ENCODE results near the gene MAP3K15.

MAP3K15 gene

DNA sequence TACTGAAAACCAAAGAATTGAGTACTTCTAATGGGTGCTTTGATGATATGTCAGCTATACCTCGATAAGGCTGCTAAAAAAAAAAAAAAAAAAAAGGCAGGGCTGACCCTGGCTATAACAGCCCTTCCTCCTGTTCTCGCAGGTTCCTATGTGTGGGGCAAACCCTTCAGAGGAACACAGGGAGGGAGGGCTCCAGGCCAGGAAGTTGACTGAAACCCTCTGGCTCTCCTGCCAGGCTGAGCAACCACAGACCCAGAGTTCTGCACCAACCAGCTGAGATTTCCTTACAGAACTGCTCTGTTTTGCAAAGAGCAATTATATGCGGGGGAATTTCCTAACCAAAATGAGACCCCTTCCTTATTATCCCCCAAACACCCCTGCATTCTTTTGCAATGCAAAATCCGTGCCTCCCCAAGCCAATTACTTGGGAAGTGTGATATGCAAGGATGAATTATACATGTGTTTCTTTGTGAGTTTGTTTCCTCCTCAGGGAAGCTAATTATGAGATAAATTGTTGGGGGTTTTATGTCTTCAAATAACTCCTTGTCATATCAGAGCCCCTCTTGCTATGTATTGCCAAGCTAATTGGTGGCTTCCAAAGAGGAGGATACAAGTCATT is 126.0 kb downstream of the MAP3K15 start:
- DNase-seq (ENCODE audit: low read depth): no peak

DNA sequence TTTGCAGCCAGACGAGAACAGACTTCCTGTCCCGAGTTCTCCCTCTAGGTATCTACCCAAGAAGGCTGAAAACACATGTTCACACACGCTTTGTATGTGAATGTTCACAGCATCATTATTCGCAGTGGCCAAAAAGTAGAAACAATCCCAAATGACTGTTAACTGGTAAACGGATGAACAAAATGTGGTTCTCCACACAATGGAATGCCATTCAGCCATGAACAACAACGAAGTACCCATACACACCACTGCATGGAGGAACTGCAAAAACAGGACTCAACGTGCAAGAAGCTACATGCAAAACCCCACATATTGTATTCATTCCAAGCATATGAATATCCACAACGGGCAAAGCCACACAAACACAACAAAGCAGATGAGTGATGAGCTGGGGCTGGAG is 126.6 kb downstream of the MAP3K15 start:
- DNase-seq (ENCODE audit: low read depth): no peak

DNA sequence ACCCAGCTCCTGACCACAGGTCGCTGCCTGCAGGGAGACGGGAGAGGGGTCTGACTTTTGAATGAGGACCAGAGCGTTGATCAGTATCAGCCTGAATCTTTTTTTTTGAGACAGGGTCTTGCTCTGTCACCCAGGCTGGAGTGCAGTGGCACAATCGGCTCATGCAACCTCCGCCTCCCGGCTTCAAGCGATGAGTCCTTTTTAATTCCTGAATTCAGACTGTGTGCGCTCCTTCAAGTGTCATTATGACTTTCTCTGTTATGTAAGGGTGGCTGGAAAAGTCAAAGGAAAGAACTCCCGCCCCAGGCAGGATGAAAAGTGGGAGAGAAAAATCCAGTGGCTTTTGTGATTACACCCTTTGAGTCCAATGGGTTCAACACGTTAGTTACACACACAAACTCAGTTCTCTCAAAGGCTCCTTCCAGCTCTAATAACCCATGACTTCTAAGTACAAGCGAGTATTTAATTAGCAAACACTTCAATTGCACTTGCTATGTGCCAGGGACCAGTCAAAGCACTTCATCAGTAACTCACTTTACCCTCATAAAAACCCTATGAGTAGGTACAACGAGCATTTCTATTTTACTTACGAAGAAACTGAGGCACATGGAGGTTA is 127.1 kb downstream of the MAP3K15 start:
- DNase-seq (ENCODE audit: low read depth): no peak

DNA sequence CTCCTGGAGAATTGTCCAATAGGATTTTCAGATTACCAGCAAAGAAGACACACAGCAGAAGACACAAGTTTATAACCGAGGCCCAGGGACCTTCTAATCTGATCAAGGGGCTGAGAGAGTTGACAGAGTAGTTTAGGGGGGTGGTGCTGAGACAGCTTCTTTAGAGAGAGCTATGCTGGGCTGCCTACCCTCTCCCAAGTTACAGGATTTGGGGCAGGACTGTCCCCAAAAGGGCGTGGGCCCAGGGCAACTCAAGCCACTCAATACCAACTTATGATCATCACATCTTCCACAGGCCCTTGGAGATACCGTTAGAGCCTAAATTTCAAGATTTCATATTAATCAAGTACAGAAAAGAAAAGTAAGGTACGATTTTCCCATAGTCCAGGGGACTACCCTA is 128.6 kb downstream of the MAP3K15 start:
- DNase-seq (ENCODE audit: low read depth): no peak

DNA sequence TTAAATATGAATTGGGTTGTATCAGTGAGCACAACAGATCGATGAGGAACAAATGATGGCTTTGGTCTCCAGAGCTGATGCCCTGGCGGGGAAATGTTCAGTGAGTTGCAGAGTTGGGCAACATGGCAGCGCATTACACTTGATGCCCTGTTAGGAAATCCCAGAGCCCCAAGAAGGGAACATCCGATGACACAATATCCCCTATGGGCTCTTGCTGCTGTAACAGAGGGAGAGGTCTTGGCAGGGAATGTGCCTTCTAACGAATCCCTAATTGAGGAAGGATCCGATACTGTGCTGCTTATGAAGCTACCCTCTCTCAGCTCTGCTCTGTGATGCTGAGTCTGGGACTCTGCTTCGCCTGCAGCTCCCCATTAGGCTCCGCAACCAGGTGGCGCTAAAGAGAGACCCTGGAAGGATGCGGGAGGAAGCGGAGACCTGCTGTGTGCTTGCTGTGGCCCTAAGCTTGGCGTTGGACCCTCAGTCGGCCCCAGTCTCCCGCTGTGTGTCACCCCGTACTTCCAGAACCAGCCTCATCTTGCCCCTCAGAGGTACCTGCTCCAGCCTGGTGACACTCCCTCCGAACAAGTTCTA is 132.7 kb downstream of the MAP3K15 start:
- peak; percentile 13 for DNase-seq (ENCODE audit: low read depth)

DNA sequence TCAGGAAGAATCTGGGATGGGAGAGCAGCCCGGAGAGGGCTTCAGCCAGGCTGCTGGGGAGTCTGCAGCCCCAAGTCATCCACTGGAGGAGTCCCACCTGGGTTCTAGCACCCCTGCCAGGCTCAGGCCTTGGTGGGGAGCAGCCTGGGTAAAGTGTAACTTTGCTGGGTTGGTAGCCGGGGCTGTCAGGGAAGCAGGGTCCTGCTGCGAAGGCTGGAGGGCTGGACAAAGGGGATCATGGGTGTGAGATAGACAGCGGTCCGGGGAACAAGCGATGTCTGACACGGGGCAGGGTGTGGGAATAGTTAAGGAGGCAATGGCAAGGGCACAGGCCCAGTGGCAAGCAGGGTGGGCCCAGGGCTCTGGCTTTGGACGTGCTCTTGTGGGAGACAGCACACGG is 134.0 kb downstream of the MAP3K15 start:
- DNase-seq (ENCODE audit: low read depth): no peak

DNA sequence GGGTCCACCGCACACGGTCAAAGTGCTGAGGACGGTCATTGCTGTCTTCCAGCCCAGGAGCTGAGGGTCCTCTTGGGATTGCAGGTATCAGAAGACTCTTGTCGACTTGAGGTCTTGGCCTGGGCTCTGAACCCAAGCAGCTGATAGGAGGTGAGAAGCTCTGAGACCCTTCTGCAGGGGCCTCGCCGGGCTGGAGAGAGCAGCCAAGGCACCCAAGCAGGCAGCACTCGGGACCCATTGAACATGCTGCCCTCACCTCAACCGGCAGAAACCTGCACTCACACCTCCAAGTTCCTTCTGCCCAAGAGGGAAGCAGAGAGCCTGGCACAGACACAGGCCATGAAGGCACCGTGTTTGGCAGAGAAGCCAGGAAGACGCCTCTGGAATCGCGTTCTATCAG is 137.5 kb downstream of the MAP3K15 start:
- no peak for DNase-seq (ENCODE audit: low read depth)

DNA sequence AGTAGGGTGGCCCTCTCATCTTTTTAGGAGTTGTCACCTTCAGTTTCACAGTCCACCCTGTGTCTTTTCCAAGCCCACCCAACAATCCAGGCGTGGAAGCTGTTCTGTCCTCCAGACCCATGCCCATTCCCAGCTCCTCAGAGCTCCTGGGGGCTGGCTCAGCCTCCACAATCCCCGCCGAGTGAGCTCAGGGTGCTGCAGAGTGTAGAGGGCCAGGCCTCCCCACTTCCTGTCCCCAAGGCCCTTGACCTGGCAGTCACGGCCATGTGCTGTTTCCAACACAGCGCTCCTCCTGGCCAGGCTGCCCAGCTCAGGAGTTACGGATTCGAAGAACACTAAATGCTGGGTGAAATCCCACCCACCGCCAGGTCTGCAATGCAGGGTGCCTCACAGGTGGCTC is 139.8 kb downstream of the MAP3K15 start:
- no peak for DNase-seq (ENCODE audit: low read depth)

DNA sequence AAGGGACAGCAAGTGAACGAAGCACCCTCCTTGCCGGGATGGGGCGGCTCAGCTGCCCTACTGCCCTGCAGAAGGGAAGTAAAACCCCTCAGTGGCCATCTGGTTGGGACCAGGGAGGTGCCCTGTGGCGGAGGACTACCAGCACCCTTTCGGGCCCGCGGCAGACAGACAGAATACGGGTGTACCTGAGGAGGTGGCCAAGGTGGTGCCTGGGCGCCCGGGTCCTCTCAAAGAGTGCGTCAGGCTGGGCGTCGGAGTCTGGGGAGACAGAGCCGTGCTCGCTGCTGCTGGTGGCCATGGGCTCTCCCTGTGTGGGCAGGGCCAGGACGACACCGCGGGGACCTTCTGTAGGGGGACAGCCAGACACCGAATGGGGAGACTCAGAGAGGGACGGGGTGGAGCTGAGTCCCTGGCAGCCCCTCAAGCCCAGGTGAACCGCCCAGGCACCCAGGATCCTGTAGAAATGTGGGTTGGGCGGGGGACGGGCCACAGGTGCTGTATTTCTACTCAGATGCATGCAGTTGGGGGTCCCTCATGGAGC is 141.9 kb downstream of the MAP3K15 start:
- DNase-seq (ENCODE audit: low read depth): no peak

DNA sequence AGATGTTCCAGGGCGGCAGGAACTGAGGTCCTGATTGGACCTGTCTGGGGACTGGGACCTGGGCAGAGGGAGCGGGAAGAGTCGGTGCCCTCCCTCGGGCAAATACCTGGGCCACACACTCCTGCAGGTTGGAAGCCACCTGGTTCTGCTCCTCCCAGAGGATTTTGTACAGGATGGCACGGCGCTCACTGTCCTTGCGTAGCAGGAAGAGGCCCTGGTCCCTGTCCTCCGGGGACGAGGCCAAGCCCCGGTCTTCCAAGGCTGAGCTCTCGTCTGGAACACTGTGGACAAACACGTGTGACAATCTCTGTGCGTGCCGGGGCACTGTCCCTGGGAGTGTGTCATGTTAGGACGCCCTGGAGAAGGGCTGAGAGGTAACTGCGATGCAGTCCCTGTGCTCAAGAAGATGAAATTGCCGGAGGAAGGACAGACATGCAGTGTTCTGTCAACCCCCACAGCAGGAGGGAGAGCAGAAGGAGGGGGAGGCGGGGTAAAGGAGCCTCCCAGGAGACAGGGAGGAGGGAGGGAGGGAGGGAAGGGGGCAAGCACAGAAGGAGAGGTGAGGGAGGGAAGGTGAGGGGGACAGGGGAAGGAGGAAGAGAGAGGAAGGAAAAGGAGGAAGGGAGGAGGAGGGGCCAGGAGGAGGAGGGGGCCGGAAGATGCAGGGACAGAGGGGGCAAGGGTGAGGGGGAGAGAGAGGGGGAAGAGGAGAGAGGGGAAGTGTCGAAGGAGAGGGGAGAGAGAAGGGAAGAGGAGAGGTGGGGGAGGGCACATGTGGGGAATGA is 142.6 kb downstream of the MAP3K15 start:
- DNase-seq (ENCODE audit: low read depth): no peak

DNA sequence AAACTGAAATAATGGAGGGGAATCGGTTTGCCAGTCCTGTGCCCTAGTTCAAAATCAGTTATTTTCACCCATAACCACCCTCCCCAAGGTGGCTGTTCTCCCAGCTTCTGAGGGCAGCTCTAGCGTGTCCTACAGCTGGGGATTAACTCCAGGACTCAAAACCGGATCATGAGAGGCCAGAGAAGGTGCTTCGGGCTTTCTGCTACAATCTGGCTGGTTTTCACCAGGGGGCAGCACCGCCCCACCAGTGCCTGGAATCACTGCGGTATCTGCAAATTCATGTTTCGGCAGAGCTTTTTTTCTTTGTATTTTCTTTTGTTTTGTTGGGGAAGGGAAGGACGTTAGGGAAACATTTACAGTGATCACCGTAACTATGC is 143.2 kb downstream of the MAP3K15 start:
- peak; percentile 27 for DNase-seq (ENCODE audit: low read depth)

DNA sequence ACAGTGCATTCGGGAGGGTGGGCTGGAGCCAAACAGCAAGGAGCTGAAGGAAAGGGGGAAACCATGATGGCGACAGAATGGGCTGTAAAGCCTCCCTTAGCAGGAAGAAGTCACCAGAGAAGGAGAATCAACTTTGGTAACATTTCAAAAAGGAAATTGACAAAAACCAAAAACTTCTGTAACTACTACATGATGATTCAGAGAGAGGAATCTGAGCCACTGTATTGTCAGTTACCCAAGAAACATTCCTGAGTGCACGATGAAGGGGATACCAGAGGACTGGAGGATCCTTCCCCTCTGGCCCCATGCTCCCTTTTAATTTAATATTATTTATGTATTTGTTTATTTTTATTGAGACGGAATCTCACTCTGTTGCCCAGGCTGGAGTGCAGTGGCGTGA is 145.2 kb downstream of the MAP3K15 start:
- no peak for DNase-seq (ENCODE audit: low read depth)

DNA sequence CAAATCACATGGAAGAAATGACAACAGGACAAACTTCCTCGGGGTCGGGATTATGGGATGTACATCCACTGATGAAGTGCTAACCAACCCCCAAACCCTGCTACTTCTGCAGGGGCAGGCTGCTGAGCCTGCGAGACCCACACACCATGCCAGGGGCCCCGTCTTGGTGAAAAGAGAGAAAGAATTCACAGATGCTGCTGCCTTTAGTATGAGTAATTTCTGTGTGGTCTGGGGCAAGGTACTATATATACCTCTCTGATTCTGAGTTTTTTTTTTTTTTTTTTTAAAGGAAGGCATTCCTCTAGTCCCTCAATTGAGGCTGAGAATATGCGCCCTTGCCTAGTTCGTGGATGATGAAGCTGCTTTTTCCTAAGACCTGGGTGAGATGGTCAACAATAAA is 146.7 kb downstream of the MAP3K15 start:
- no peak for DNase-seq (ENCODE audit: low read depth)

DNA sequence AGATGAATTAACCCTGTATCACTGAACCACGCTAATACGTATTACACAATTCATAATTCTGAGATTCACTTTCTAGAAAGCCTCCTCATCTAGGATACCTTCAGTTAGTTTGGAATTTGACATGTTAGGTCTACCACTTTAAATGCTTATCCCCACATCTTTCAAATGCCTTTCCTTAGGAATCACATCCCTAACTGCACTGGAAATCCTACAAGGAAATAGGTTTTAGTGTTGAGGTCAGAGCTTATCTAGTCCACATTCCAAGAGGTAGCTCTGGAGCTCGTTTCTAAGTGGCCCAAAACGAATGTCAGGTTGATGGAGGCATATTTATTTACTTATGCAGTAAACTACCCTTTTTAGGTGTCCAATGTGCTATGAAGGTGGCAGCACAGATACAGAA is 153.6 kb downstream of the MAP3K15 start:
- DNase-seq (ENCODE audit: low read depth): no peak

DNA sequence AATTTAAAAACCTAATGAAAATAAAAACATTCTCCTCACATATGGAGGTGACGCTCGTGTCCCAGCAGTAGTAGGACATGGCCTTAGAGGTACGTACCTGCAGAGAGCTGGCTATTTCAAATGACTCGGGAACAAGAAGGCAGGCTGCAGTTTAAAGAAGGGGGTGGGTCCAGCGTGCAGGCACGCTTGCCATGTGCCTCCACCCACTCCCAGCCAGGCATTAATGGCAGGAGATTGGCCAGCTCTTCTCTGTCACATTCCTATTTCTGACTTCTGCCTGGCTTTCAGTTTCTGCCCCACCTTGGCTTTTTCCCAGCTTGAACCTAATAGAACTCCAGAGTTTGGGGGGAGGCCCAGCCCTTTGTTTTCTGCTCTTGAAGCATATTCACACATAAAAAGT is 154.4 kb downstream of the MAP3K15 start:
- no peak for DNase-seq (ENCODE audit: low read depth)

DNA sequence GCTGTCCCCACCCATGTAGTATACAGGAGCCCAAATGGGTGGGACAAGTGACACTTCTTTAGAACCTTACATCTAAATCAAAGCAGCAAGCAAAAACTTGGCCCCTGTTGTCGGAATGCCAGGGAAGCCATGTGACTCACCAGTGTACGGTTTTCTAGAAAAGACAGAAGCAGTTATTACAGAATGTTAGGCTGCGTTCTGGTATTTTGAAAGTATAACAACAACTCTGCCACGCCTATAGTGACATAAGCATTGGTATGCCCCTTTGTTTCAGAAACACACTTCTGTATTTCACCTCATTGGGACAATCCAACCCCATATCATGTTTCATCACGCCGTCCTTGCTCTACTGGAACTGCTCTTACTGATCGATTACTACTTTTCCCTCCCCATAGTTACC is 156.8 kb downstream of the MAP3K15 start:
- DNase-seq (ENCODE audit: low read depth): no peak

DNA sequence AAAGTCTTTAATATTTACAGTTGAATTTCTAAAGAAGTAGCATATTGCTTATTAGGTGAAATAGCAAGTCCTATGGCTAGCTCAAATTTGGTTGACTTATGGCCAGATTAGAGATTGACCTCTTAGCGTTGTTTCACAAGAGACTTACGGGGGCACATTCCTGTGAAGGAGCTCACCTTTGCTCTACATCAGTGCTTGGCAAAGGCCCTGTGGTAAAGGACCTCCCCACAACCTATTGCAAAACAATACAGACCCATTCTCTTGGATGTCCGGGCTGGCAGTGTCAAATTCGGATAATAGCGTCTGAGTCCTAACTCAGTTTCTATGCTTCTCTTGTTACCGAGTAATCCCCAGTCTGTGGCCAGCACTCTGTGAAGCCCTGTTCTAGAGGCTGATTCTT is 160.7 kb downstream of the MAP3K15 start:
- no peak for DNase-seq (ENCODE audit: low read depth)

DNA sequence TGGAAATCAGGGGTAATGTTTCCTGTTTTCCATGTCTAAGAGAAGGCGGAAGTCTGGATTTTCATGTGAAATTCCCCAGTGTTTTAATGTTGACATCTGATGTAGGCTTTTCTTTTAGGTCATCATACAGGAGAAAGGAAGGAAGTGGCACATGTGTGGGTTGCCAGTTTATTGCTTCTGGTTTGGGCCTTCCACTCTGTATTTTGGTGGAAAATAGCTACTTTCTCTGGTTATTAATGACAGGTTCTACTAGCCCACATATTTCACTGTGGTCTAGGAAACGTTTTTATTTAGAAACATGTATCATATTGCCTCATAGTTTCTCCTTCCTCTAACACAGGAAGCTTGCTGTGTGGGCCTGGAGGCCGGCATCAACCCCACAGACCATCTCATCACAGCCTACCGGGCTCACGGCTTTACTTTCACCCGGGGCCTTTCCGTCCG is 164.3 kb downstream of the MAP3K15 start:
- no peak for DNase-seq (ENCODE audit: low read depth)

DNA sequence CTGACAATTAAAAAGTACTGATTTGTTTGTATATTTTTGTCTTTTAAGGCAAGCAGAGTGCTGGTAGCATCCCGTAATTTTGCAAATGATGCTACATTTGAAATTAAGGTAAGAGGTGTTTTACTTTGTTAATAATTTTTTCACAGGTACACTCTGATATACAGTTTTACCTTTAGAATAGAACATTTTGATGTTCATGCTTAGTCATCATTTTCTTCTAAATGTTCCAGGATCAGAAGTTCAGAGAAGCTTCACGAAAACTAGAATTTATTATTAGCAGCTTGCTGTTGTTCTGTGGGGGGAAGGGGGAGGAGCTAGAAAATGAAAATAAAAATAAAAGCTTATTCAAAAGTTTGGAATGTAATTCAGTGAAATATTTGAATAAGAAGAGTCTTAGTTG is 166.0 kb downstream of the MAP3K15 start:
- DNase-seq (ENCODE audit: low read depth): no peak

DNA sequence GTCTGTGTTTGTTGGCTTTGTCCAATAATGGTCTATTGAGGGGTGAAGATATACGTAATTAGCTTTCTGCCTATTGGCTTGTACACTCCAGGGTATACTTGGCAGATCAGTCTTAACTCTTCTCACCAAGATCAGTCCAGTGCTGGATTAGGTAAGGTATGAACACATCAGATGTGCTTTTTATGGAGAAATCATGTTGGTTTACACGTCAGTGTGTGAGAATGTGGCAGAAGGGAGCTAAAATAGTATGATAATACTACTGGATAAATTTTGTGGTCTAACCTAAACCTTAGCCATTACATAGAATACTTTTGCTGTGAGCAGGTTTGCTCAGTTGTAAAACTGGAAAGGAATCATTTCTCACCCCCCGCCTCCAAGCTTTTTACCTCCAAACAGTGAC is 167.4 kb downstream of the MAP3K15 start:
- no peak for DNase-seq (ENCODE audit: low read depth)

DNA sequence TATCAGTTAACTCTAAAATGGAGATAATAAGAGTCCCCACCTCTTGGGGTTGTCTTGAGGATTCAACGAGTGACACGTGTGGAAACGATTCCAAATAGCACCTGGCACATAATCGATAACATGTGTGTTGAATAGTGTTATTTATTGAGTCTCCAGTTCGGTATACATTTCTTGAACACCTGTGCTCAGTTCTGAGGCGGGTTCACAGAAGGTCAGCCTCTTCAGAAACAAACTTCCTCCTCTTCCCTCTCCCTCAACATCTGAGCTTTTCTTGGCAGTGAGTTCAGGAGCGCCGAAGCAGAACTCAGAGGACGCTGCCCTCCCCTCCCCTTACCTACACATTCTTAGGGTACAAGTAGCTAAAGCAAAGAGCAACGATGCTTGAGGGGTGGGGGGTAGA is 170.6 kb downstream of the MAP3K15 start:
- DNase-seq (ENCODE audit: low read depth): no peak

DNA sequence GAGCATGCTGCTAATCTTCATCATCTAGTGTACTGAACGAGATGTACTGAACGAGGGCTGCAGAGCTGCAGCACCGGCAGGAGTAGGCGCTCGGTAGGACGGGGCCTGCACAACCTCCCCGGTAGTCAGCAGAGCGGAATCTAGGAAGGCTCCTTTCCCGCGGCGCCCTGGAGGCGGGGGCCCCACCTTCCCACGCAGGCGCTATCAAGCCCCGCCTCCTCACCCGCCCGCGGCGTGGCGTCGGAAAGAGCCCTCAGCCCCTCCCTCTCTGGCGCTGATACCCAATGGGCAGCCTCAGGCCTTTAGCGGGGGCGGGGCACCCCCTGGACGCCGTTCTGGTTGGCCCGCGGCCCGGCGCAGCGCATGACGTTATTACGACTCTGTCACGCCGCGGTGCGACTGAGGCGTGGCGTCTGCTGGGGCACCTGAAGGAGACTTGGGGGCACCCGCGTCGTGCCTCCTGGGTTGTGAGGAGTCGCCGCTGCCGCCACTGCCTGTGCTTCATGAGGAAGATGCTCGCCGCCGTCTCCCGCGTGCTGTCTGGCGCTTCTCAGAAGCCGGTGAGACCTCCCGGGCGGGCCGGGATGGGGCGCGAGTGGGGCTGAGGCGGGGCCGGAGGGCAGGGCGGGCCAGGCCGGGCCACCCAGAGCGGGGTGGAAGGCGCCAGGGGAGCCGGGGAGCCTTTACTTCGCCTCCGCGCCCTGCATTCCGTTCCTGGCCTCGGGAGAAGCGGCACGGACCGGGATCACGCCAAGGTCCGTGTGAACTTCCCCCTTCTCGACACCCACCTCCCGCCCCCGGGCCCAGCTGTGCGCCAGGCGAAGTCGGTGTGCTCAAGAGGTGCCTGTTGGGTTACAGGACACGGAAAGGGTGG is 171.5 kb downstream of the MAP3K15 start, which contains the start of gene PDHA1:
TSS of gene PDHA1 (plus strand) at position 393 of the 874 bp plus-strand sequence. CDS start at position 504, 111 bp downstream.
- DNase-seq (ENCODE audit: low read depth): peak; percentile 82

All from stimulated activated CD8-positive, alpha-beta memory T cell treated with anti-CD3 and anti-CD28 coated beads, Interleukin-12 subunit alpha, Interleukin-12 subunit beta, amount 100 ng/mL, for 1 hour (primary cell).